Urinary bladder (tissue), 4 donors: ENCODE results near the gene MYLK4. TPM values are rescaled to one million over a fixed set of nuclear protein-coding genes. Genes with fewer than 3 reads are reported as not detected.

Experiments used
- DNase-seq: peaks from one replicate; pipeline ENCODE4 v3.0.0-alpha.2; 2015; ENCODE audit errors: extremely low spot score
- H3K27ac ChIP-seq: one replicate; pipeline ENCODE4 v1.5.1; 2013; ENCODE audit warnings: low read depth, mild to moderate bottlenecking, moderate library complexity
- H3K36me3 ChIP-seq: one replicate; pipeline ENCODE4 v1.6.1; 2013; ENCODE audit warnings: mild to moderate bottlenecking, moderate library complexity; ENCODE audit not compliant: insufficient read depth
- H3K4me1 ChIP-seq: one replicate; pipeline ENCODE4 v1.6.1; 2013; ENCODE audit warnings: mild to moderate bottlenecking, moderate library complexity; ENCODE audit not compliant: insufficient read depth
- H3K4me3 ChIP-seq: one replicate; pipeline ENCODE4 v1.5.1; 2013; ENCODE audit warnings: low read depth, low read length
- WGBS: extraction: QIAGEN DNeasy Blood & Tissue Kit; methylation state at CpG from one replicate; pipeline ENCODE4 v1.1.7; 2013; 5-methylcytosine and 5-hydroxymethylcytosine counted together
- polyA plus RNA-seq: library from polyadenylated mRNA; stranded (reverse); fragments of 200-250 nt; gene quantifications from one replicate; pipeline ENCODE4 v1.2.3, GENCODE V29; 2013
- total RNA-seq: library from RNA; depleted of rRNA; stranded (reverse); fragments of >200 nt; gene quantifications from one replicate; pipeline ENCODE4 v1.2.3, GENCODE V29; 2014
- donor health status: healthy with polysubstance abuse.
- donor health status: healthy.

MYLK4 gene
- total and polyA plus RNA-seq, 2 donors, result 0.42 to 4.0 TPM

GRCh38 chr6:2632976-2633584 is 117.6 kb downstream of the MYLK4 start:
- Histone ChIP-seq H3K36me3 (no peaks in the 10 kb centered on the region), H3K4me3 (no peak overlapping the region), H3K27ac (no peak overlapping the region), H3K4me1 (no peaks in the 10 kb centered on the region)
- no peak for DNase-seq
- 92% methylated on average over 11 of the region's 11 CpGs for WGBS

- DNase-seq, result no peak
- Histone ChIP-seq H3K4me3 (no peak overlapping the region), H3K36me3 (no peaks in the 10 kb centered on the region), H3K4me1 (no peaks in the 10 kb centered on the region), H3K27ac (no peak overlapping the region)
- 69% methylated on average over 10 of the region's 10 CpGs for WGBS
Observed at GRCh38 chr6:2632368-2632767, 118.4 kb downstream of the MYLK4 start.

GRCh38 chr6:2630891-2631571 is 119.7 kb downstream of the MYLK4 start:
- no peak for DNase-seq
- no peaks in the 10 kb centered on the region for H3K4me1 ChIP-seq
- 79% methylated on average over 14 of the region's 14 CpGs for WGBS
- H3K27ac ChIP-seq, result no peak overlapping the region
- H3K36me3 ChIP-seq, result no peaks in the 10 kb centered on the region
- H3K4me3 ChIP-seq, result no peak overlapping the region

- WGBS, result 77% methylated on average over 6 of the region's 6 CpGs
- no peak overlapping the region for H3K27ac ChIP-seq
- H3K4me1 ChIP-seq, result no peaks in the 10 kb centered on the region
- H3K4me3 ChIP-seq, result no peak overlapping the region
- no peak for DNase-seq
- H3K36me3 ChIP-seq, result no peaks in the 10 kb centered on the region
Observed at GRCh38 chr6:2630359-2630758, 120.4 kb downstream of the MYLK4 start.

- WGBS, result 90% methylated on average over 7 of the region's 7 CpGs
Observed at GRCh38 chr6:2626401-2626800, 124.3 kb downstream of the MYLK4 start.

GRCh38 chr6:2625581-2625980 is 125.1 kb downstream of the MYLK4 start:
- H3K4me1 ChIP-seq, result no peaks in the 10 kb centered on the region
- no peak overlapping the region for H3K4me3 ChIP-seq
- no peaks in the 10 kb centered on the region for H3K36me3 ChIP-seq
- WGBS, result 20% methylated on average over 1 of the region's 1 CpG
- no peak for DNase-seq
- H3K27ac ChIP-seq, result no peak overlapping the region

More at GRCh38 chr6:2626401-2626800, 124.3 kb downstream of the MYLK4 start:
- H3K36me3 ChIP-seq, result no peaks in the 10 kb centered on the region
- DNase-seq, result no peak
- H3K27ac ChIP-seq, result no peak overlapping the region
- no peak overlapping the region for H3K4me3 ChIP-seq
- H3K4me1 ChIP-seq, result no peaks in the 10 kb centered on the region

GRCh38 chr6:2624177-2624576 is 126.5 kb downstream of the MYLK4 start:
- WGBS, result 89% methylated on average over 12 of the region's 12 CpGs
- Histone ChIP-seq H3K27ac (no peak overlapping the region), H3K4me3 (no peak overlapping the region), H3K36me3 (no peaks in the 10 kb centered on the region), H3K4me1 (no peaks in the 10 kb centered on the region)
- no peak for DNase-seq

- H3K36me3 ChIP-seq, result no peaks in the 10 kb centered on the region
- no peak for DNase-seq
- H3K27ac ChIP-seq, result no peak overlapping the region
- WGBS, result 75% methylated on average over 10 of the region's 10 CpGs
- H3K4me3 ChIP-seq, result no peak overlapping the region
- no peaks in the 10 kb centered on the region for H3K4me1 ChIP-seq
Observed at GRCh38 chr6:2623295-2623694, 127.4 kb downstream of the MYLK4 start.

GRCh38 chr6:2622671-2623070 is 128.1 kb downstream of the MYLK4 start:
- no peaks in the 10 kb centered on the region for H3K36me3 ChIP-seq
- no peaks in the 10 kb centered on the region for H3K4me1 ChIP-seq
- DNase-seq, result no peak
- no peak overlapping the region for H3K4me3 ChIP-seq
- no peak overlapping the region for H3K27ac ChIP-seq
- whole genome bisulfite sequencing, result 78% methylated on average over 11 of the region's 11 CpGs

GRCh38 chr6:2619651-2620050 is 131.1 kb downstream of the MYLK4 start:
- H3K27ac ChIP-seq, result no peak overlapping the region
- H3K36me3 ChIP-seq, result no peaks in the 10 kb centered on the region
- no peak for DNase-seq
- no peaks in the 10 kb centered on the region for H3K4me1 ChIP-seq
- no peak overlapping the region for H3K4me3 ChIP-seq
- WGBS, result 83% methylated on average over 9 of the region's 9 CpGs

GRCh38 chr6:2617729-2618128 is 133.0 kb downstream of the MYLK4 start:
- H3K36me3 ChIP-seq, result no peaks in the 10 kb centered on the region
- 68% methylated on average over 4 of the region's 4 CpGs for WGBS
- no peaks in the 10 kb centered on the region for H3K4me1 ChIP-seq
- no peak overlapping the region for H3K27ac ChIP-seq
- no peak for DNase-seq
- H3K4me3 ChIP-seq, result no peak overlapping the region

GRCh38 chr6:2616811-2617210 is 133.9 kb downstream of the MYLK4 start:
- DNase-seq, result no peak
- H3K4me3 ChIP-seq, result no peak overlapping the region
- 45% methylated on average over 7 of the region's 7 CpGs for WGBS
- no peak overlapping the region for H3K27ac ChIP-seq
- H3K36me3 ChIP-seq, result no peaks in the 10 kb centered on the region
- H3K4me1 ChIP-seq, result no peaks in the 10 kb centered on the region

GRCh38 chr6:2615251-2615650 is 135.5 kb downstream of the MYLK4 start:
- no peak overlapping the region for H3K4me3 ChIP-seq
- no peak overlapping the region for H3K27ac ChIP-seq
- H3K36me3 ChIP-seq, result no peaks in the 10 kb centered on the region
- no peak for DNase-seq
- no peaks in the 10 kb centered on the region for H3K4me1 ChIP-seq
- WGBS, result 55% methylated on average over 3 of the region's 3 CpGs

GRCh38 chr6:2614846-2615245 is 135.9 kb downstream of the MYLK4 start:
- no peak for DNase-seq
- WGBS, result 72% methylated on average over 5 of the region's 5 CpGs
- Histone ChIP-seq H3K36me3 (no peaks in the 10 kb centered on the region), H3K4me3 (no peak overlapping the region), H3K4me1 (no peaks in the 10 kb centered on the region), H3K27ac (no peak overlapping the region)
